ENCODE measurements around the gene COL13A1. TPM values are rescaled to one million over a fixed set of nuclear protein-coding genes. Genes with fewer than 3 reads are reported as not detected.
A peak's percentile ranks its signal among the peaks of the same experiment; 100 is the strongest.

COL13A1 gene
- total RNA-seq, 6 experiments from 2014 or later: 33.5 to 46.6 (median 38.1) TPM

- Mint-ChIP-seq H3K9me3 (no peaks in the 10 kb centered on the region), H3K27me3 (ENCODE audit: insufficient read depth) (no peaks in the 10 kb centered on the region), H3K36me3 (ENCODE audit: low read depth) (no peaks in the 10 kb centered on the region), H3K4me3 (no peak overlapping the region), H3K27ac (no peak overlapping the region), H3K4me1 (ENCODE audit: low read depth) (peaks cover 87% of the 10 kb centered on the region)
- DNase-seq: no peak
- TF ChIP-seq CTCF (IDR thresholded peaks at IDR 0.05): no peak
Observed at GRCh38 chr10:69842020-69842419, 40.3 kb downstream of the COL13A1 start.

- no peaks in the 10 kb centered on the region for H3K27me3 Mint-ChIP-seq (ENCODE audit: insufficient read depth)
- no peak overlapping the region for H3K27ac Mint-ChIP-seq
- no peaks in the 10 kb centered on the region for H3K9me3 Mint-ChIP-seq
- H3K36me3 Mint-ChIP-seq (ENCODE audit: low read depth): no peaks in the 10 kb centered on the region
- H3K4me3 Mint-ChIP-seq: no peak overlapping the region
- H3K4me1 Mint-ChIP-seq (ENCODE audit: low read depth): peaks cover 87% of the 10 kb centered on the region
- no peak for TF ChIP-seq CTCF (IDR thresholded peaks at IDR 0.05)
- no peak for DNase-seq
Observed at GRCh38 chr10:69842882-69843281, 41.2 kb downstream of the COL13A1 start.

GRCh38 chr10:69843923-69844322, 42.2 kb downstream of the COL13A1 start:
- H3K9me3 Mint-ChIP-seq: no peaks in the 10 kb centered on the region
- no peaks in the 10 kb centered on the region for H3K27me3 Mint-ChIP-seq (ENCODE audit: insufficient read depth)
- H3K4me1 Mint-ChIP-seq (ENCODE audit: low read depth): peaks cover 87% of the 10 kb centered on the region
- H3K27ac Mint-ChIP-seq: no peak overlapping the region; the same call in 1 of the 2 replicates
- DNase-seq: no peak
- H3K4me3 Mint-ChIP-seq: no peak overlapping the region
- TF ChIP-seq CTCF (IDR thresholded peaks at IDR 0.05): no peak
- no peaks in the 10 kb centered on the region for H3K36me3 Mint-ChIP-seq (ENCODE audit: low read depth)

- H3K27me3 Mint-ChIP-seq (ENCODE audit: insufficient read depth): no peaks in the 10 kb centered on the region
- no peak overlapping the region for H3K27ac Mint-ChIP-seq
- peaks cover 80% of the 10 kb centered on the region for H3K4me1 Mint-ChIP-seq (ENCODE audit: low read depth)
- DNase-seq: no peak
- H3K4me3 Mint-ChIP-seq: no peak overlapping the region
- no peak for TF ChIP-seq CTCF (IDR thresholded peaks at IDR 0.05)
- no peaks in the 10 kb centered on the region for H3K9me3 Mint-ChIP-seq
- no peaks in the 10 kb centered on the region for H3K36me3 Mint-ChIP-seq (ENCODE audit: low read depth)
Observed at GRCh38 chr10:69844698-69845097, 43.0 kb downstream of the COL13A1 start.

- peak overlapping the region; percentile 74 for H3K4me3 Mint-ChIP-seq
- DNase-seq: peak; percentile 72
- H3K27me3 Mint-ChIP-seq (ENCODE audit: insufficient read depth): no peaks in the 10 kb centered on the region
- TF ChIP-seq CTCF (IDR thresholded peaks at IDR 0.05): no peak
- H3K4me1 Mint-ChIP-seq (ENCODE audit: low read depth): peaks cover 75% of the 10 kb centered on the region
- H3K9me3 Mint-ChIP-seq: no peaks in the 10 kb centered on the region
- no peaks in the 10 kb centered on the region for H3K36me3 Mint-ChIP-seq (ENCODE audit: low read depth)
- peak overlapping the region; percentile 95 for H3K27ac Mint-ChIP-seq
Observed at GRCh38 chr10:69845574-69846292, 44.0 kb downstream of the COL13A1 start.
